Stimulated activated CD4-positive, alpha-beta T cell treated with anti-CD3 and anti-CD28 coated beads, Interleukin-15, amount 100 ng/mL, for 48 hours (primary cell): ENCODE data around the gene GPR55.

ENCODE experiments used
- DNase-seq, 2 donors: peaks; one replicate each; pipeline ENCODE4 v3.0.0-alpha.2; 2020; ENCODE audit warnings: low read depth in 2 of 2

The GPR55 gene

DNA sequence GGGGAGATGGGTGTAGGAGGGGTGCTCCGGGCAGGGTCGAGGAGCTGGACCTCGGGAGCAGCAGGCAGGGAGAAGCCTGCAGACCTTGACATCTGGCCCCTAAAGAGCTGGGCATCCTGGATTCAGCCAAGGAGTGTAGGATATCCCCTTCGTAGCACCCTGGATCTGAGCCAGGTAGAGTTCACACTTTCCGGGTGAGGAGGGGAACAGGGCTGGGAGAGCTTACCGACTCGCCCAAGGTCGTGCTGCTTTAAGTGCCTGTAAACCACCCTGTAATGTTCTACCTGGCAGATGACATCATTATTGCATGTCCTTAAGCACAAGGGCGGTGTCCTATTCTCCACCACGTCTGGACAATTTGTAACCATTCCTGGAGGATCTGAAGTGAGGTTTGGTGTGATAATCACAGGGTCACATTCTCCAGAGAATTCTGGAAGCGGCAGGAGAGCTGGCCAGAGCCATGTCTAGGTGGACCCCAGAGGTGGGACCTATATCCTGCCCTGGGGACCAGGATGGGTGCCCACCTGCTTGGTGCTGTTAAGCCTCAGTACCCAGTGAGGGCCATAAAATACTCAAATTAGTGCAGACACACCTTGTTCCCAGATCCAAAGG is 45.7 kb downstream of the GPR55 start:
- DNase-seq = no peak

DNA sequence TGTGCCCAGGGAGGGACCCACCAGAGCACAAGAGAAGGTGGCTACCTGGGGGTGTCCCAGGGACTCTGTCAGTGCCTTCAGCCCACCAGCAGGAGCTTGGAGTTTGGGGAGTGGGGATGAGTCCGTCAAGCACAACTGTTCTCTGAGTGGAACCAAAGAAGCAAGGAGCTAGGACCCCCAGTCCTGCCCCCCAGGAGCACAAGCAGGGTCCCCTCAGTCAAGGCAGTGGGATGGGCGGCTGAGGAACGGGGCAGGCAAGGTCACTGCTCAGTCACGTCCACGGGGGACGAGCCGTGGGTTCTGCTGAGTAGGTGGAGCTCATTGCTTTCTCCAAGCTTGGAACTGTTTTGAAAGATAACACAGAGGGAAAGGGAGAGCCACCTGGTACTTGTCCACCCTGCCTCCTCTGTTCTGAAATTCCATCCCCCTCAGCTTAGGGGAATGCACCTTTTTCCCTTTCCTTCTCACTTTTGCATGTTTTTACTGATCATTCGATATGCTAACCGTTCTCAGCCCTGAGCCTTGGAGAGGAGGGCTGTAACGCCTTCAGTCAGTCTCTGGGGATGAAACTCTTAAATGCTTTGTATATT is 46.3 kb downstream of the GPR55 start:
- DNase-seq = no peak

DNA sequence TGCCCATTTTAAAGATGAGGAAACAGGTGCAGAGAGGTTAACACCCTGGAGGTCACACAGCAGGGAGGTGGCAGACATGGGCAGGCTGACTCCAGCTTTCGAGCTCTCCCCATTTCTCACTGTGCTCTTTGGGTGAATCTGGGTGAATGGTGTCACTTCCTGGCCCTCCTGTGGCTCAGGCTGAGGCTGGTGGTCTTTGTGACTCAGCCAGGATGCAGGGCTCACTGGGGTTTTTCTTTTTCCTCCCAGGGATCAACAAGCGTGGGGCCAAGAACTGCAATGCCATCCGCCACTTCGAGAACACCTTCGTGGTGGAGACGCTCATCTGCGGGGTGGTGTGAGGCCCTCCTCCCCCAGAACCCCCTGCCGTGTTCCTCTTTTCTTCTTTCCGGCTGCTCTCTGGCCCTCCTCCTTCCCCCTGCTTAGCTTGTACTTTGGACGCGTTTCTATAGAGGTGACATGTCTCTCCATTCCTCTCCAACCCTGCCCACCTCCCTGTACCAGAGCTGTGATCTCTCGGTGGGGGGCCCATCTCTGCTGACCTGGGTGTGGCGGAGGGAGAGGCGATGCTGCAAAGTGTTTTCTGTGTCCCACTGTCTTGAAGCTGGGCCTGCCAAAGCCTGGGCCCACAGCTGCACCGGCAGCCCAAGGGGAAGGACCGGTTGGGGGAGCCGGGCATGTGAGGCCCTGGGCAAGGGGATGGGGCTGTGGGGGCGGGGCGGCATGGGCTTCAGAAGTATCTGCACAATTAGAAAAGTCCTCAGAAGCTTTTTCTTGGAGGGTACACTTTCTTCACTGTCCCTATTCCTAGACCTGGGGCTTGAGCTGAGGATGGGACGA is 47.1 kb downstream of the GPR55 start:
- no peak for DNase-seq

DNA sequence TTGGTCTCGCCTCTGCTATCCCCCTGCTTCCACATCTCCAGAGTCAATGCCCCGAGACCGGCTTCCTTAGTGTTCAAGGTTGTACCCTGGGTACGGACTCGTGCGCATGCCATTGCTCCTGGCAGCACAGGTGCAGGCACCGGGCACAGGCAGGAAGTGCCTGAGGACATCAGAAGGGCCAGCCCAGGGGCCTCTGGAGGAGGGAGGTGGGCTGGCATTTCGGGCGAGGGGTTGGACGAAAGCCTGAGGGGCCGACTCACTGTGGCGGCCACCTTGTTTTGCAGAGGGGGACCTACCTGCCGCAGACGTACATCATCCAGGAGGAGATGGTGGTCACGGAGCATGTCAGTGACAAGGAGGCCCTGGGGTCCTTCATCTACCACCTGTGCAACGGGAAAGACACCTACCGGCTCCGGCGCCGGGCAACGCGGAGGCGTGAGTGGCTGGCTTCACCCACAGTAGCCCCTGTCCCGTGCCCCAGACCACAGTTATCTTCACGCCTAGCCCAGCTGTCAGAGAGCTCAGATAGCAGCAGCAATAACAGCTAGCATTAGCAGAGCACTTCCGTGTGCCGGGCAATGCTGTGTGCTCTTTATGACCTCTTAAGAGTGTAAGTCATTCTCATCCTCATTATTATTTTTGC is 47.8 kb downstream of the GPR55 start:
- DNase-seq = no peak

DNA sequence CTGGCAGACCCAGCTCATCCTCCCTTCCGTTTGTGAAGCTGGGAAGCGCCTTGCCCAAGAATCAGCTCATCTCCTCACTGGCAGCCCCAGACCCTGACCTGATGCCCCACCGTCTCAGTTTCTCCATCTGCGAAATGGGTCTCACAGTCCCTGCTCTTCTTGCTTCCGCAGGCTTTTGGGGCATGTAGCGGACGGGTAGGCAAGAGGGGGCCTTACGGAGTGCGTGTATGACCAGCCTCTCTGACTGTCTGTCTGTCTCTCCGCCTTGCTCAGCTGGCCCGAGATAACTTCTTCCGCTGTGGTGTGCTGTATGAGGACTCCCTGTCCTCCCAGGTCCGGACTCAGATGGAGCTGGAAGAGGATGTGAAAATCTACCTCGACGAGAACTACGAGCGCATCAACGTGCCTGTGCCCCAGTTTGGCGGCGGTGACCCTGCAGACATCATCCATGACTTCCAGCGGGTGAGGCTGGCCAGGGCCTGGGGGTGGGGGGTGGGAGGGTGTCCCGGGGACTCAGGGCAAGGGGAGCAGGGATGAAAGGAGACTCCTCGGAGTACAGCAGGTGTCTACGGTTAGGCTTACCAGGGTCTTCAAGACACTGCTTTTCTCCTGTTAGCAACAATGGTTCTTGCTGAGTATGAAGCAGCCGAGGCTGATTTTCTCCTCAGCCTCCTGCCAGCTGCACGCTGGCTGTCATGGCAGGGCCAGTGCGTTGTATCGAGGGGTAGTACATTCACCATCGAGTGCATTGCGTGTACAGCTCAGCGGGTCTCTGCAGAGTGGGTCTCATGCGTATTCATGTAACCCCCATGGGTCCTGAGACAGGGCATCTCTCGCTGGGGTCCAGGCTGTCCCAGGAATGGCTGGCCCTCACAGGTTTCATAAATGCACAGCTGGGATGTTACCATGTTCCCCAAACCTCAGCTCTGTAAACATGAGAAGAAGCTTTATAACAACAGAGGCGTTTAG is 49.4 kb downstream of the GPR55 start:
- DNase-seq = no peak

DNA sequence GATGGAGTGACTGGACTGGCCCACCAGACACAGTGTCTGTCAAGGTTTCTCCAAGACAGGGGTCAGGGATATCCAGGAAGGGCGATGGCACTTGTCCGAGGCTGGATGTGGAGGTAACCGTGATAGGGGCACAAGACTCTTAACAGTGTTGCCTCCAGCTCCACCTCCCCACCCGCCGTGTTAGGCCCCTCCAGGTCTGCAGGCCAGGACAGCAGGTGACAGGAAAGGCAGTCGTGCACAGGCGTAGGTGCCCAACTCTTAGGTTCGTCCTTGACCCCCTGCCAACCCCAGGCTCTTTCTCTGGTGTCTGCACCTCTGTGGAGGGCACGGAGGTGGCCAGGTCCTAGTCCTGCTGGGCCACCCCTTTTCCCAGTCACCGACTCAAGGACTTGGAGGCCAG is 50.2 kb downstream of the GPR55 start:
- DNase-seq = no peak

DNA sequence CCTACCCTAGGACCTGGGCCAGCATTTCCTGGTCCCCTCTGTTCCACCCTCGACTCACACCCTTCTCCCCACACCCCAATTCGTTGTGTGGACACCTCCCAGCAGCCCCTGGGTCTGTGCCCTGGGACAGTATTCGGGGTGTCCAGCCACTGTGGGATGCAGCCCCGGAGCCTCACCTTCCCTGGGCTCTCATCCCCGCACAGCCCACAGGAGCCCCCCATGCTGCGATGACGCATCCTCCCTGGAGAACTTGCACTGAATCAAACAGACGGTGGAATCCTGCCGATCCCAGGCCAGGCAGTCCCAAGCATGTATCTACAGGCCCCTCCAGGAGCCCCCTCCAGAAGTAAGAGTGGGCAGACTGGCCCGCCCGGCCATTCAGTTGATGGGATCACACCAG is 50.6 kb downstream of the GPR55 start:
- no peak for DNase-seq

DNA sequence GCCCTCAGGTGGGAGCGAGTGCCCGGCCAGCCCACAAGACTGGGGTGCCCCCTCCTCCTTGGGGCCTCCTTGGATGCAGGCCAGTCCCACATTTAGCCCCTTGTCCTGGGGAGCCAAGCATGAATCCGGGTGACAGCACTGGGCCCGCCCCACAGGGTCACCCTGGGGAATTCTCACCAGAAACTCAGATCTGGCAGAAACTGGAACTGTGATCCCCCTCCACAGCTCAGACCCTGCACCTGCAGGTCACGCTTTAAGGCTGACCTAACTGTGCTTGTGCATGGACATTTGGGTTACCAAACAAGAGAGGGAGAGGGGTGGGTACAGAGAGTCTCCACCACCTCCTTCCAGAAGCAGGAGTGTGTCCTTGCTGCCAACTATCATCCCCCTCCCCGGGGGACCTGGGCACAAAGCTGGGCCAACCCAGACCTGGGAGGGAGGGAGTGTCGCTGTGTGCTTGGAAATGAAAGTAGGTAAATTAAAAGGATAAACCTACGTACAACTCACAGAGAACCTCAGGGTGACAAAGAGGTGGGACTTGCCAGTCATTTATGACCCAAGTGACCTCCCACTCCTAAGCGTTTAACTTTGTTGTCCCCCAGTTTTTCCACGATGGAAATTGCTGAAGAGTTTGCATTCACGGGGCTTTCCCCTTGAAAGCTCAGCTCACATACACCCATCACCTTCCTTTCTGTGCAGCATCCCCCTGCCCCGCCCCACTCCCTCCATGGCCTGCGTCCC is 51.2 kb downstream of the GPR55 start:
- DNase-seq = no peak

DNA sequence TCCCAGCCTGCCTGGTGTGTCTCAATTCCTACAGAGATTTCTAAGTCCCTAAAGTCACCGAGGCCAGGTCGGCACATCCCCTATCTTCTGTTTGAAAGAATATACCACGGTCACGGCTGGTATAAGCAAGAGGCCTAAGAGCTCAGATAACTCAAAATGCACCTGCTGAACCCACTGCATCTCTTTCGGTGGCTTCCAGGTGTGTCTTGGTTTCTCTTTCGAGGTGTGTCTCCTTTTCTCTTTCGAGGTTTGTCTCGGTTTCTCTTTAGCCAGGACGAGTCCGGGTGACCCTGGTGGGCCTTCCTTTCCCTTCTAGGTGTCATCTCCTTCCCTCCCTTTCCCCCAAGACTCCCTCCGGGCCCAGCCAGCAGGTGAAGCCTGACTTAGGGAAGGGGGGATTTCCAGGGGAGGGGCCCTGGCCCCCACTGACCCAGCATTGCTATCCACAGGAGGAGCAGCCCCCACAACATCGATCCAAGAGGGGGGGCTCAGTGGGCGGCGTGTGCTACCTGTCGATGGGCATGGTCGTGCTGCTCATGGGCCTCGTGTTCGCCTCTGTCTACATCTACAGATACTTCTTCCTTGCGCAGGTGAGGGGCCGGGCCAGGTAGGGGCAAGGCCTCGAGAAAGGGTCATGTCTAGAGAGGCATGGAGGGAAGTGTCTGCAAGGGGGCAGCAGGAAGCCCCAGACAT is 51.9 kb downstream of the GPR55 start:
- no peak for DNase-seq

DNA sequence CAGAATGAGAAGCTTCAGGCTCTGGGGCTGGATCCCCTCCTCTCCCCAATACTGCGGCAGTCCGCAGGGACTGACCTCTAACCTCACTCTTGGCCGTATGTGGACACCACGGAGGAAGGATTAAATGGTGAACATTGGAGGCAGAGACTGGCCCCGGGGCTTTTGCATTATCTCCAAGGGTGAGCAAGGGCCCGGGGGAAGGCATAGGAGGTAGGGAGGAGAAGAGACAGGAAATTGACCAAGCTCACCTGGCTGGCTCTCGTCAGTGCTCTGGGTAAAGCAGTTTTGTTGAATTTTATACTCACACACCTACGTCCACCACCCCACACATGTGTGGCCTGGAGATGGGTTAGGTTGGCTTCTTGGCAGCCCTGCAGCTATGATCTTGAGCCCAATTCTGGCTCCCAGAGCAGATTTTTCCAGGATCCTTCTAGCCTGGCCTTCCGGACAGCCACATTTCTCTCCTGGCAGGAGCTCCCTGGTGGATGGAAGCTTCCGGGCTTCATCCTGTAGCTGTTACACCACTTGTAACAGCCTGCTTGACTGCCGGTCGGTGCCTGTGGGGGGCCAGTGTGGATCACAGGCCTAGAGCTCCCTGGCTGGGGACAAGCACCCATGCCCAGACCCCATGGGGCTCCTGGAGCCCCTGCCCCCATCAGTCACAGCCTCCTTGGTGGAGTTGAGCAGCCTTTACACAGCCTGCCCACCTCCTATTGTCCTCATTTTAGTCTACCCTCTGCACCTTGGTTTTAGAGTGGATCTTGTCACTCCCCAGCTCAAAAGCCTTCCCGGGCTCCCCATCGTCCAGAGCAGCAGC is 52.7 kb downstream of the GPR55 start:
- no peak for DNase-seq

DNA sequence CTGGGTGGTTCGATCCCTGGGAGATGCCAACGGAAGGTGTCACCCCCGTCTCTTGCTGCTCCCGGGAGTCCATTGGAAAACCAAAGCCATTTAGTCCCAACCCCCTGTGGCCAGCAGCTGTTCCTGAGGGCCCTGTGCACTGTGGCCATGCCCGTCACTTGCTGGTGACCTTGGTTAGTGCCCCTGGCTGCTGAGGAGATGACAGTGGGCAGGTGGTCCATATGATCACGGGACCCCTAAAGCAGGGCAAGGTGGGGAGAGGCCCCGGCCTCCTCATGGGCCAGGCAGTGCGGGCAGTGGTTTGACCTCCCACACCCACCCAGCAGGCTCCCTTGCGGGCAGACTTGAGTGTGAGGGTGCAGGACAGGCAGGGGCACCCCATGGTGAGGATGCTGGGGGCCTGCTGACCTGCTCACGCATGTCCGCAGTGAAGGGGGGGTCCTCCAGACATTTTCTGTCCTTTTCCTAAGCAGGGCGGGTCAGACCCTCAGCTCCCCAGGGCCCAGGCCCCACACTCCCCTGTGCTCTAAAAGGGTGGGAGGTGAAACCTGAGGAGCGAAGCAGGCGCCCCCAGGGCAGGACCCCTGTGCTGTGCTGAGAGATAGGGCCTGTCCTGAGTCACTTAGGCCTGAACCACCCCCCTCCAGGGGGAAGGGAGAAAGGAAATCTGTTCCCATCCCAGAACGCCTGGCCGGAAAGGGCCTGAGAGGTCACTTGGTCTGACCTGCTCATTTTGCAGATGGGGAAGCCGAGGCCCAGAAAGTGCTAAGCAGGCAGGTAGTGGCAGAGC is 53.5 kb downstream of the GPR55 start:
- no peak for DNase-seq

DNA sequence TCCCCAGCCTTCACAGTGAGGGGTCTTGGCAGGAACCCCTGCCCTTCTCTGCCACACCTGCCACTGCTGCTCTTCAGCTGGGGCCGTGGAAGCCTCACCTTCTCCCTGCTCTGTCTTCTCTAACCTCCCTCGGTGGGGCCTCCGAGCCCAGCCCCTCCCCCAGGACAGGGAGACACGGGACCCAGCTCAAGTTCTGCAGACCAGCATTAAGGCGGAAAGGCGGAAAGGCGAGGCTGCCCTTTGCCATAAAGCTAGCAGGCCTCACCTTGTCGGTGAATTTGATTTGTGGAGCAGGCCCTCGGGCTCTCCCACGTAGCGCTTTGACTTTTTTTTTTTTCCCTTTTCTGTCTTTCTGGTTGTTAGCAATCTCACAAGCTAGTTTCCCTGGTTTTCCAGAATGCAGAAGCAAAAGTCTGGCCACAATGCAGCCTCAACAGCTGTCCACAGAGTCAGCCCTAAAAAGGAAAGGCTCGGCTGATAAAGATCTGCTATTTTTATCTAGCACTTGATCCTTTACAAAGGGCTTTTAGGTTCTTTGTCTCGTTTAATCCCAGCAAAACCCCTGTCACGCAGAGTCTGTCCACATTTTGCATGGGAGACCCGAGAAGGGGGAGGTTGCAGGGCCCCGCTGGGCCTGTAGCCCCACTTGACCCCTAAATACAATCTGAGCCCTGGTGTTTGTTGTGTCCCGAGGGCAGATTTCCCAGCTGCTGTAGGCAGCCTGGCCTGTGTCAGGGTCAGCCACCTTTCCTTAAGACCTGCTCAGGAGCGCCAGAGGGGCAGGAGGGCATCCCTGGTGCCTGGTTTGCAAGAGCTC is 54.3 kb downstream of the GPR55 start:
- no peak for DNase-seq

DNA sequence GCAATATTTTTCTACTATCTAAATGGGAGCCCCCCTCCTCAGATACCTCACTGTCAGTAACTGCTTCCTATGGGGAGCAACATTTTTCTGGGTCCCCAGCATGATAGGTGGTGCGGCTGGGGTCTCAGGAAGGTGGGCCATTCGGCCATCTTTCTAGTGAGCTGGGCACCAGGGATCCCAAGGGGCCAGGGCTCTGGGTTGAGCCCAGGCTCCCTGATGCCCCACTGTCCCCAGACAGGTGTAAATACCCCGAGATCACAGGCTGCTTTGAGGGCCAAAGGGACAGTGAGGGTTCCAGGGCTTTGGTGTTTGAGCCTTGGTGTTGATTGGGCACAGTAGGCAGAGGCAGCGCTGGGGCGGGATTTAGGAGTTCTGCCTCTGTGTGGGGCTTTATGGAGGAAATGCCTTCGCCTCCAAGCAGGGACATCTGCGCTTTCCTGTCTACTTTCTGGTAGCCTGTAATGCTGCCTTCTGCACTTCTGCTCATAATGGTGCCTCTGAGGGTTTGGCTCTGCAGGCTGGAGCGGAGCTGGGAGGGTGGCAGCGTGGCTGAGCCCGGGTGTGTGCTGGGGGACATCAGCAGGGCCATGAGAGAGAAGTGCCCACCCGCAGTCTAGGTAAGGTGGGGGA is 55.0 kb downstream of the GPR55 start:
- no peak for DNase-seq

DNA sequence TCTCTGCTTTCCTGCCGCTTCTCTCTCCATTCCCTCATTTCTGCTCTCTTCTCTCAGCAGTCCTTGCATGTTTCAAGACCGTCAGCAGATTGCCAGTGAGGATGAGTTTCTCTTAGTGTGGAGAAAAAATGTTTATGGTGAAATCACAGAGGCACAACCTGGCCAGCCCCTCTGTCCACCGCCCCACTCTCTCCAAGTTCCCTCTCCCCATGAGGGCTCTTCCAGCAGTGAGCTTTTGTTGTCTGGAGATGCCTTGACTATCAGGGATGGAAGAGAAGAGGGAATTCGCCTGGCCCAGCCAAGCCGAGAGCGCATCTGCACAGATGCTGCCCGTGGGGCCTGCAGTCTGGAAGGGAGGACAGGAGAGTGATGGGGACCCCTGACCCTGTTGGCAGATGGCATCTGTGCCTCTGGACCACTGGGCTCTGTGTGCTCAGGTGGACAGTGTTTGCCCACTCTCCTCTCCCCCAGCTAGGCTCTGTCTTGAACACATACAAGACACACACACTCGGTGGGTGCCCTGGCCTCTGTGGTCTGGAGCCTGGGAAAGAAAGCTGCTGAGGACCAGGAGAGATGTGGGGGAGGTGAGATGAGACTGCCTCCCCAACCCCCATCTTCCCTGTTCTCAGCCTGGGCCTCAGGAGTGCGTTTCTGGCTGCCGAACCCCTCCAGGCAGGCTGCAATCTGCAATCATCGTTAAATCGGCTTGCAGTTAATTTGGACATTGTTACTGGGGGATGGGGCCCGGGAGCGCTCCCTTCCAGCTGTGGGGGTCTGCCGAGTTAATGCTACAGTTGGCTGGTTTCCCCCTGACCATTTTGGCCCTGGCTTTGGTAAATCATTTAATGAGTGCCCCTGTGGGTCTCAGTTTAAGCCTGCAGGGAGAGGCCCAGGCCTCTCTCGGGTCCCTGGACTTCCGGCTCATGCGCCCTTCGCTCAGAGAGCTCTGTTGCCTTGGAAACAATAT is 55.8 kb downstream of the GPR55 start:
- no peak for DNase-seq

DNA sequence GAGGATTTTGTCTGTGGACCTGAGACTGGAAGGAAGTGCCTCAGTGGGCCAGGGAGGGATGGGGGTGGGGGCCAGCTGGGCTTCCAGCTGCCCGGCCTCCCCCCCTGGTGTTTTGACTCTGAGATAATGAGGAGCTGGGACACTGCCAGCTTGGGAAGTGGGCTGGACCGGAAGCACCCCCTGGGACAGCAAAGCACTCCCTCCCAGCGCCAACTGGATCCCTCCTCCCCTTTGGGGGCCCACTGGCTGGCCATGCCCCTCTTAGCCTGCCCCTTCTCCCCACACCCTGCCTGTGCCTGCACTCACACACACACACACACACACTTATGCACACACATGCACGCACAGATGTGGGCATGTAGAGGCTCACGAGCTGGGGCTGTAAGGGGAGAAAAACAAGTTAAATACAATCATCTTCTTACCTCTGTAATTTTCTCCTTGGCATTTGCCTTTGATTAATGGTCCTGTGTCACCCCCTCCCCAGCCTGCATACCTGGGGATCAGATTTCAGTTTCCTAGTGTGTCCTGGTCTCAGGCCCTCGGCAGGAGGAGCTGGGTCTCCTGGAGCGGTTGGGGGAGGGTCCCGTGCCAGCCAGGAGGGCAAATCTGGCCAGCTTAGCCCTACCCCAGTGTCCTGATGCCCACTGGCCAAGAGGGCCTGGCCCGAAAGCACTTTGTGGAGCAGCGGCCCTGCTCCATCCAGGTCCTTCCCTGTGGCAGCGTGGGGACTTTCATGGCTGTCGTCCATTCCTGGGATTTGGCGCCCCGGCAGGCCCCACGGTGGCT is 56.7 kb downstream of the GPR55 start:
- no peak for DNase-seq
